ENCODE measurements around the gene BAHCC1. TPM values are rescaled to one million over a fixed set of nuclear protein-coding genes. Genes with fewer than 3 reads are reported as not detected.
A peak's percentile ranks its signal among the peaks of the same experiment; 100 is the strongest.

BAHCC1 gene
- total and polyA plus RNA-seq, 10 of the 15 experiments (the other 5 are each of a cell fraction or from before 2014, with no cell fraction given): 0.03 to 0.14 (median 0.11) TPM; not detected in 6

DNA sequence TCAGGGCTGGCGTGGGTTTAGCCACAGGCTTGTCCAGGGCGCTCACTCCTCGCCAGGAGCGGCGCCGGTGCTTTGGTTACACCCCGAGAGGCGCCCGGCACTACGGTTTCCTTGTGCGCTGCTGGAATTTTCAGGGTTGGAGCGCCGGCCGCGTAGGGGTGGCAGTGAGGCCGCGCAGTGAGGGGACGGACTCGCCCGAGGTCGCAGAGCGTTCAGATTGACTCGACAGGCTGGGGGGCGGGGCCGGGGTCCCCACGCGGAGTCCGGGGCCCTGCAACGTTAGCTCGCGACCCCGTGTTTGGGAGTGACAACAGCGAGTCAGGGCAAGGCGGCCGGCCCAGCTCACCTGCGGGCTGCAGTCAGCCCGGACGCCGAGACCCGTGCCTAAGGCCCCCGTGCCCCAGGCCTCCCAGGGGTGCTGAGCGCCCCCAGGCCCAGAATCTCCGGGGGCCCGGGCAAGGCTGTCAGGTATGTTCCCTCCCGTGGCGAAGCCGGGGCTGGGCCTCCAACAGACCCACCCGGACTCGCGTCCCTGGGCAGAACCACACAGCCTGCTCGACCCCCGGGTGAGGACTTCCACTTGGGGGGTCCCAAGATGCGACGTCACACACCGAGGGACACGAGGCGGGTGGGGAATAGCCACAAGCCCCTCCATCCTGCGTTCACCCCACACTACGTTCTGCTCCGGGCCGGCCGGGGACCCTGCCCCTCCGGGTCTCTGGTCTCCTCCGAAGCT, 118.7 kb downstream of the BAHCC1 start:
- Histone ChIP-seq H3K27me3 (replicated peaks in 1 of 2; ENCODE audit: control insufficient read depth in 2 of 2, insufficient read depth in 2 of 2, low read length in 1 of 2) (no peaks in the 10 kb centered on the region), H4K20me1 (ENCODE audit: control insufficient read depth, insufficient read depth) (peaks cover 8% of the 10 kb centered on the region), H3K4me2 (ENCODE audit: control insufficient read depth, insufficient read depth) (peak overlapping the region; percentile 95), H3K27ac (ENCODE audit: control insufficient read depth, insufficient read depth) (peak overlapping the region; percentile 100), H3K79me2 (ENCODE audit: control insufficient read depth, insufficient read depth, low read length) (peaks cover 91% of the 10 kb centered on the region), H3K4me1 (ENCODE audit: control insufficient read depth, insufficient read depth, low read length) (peaks cover 22% of the 10 kb centered on the region), H3K36me3 (ENCODE audit: control insufficient read depth in 2 of 2, insufficient read depth in 2 of 2, low read length in 1 of 2) (peaks cover 18 to 26% of the 10 kb centered on the region in 2 experiments), H3K9me3 (replicated peaks; ENCODE audit: control insufficient read depth, insufficient read depth, low read length) (no peaks in the 10 kb centered on the region; the same call in 2 of the 3 replicates), H2AFZ (ENCODE audit: control insufficient read depth, low read depth, low read length) (no peak overlapping the region), H3K4me3 (peak overlapping the region; percentile 87), H3K9ac (ENCODE audit: control insufficient read depth, insufficient read depth, low read length) (peak overlapping the region; percentile 87)
- CTCF ChIA-PET: no interaction called here
- in situ Hi-C loops (cut with MboI): no loop called here
- WGBS (ENCODE audit: insufficient coverage, insufficient replicate concordance, low lambda C conversion rate, missing lambda C conversion rate): 2% methylated on average over 62 of the region's 64 CpGs
- DNase-seq (ENCODE audit: low read depth, low spot score) (no peak), FAIRE-seq (no peak), ATAC-seq (peak; percentile 1; the same call in 2 of the 3 replicates)
- RAD21 ChIA-PET (ENCODE audit: unreplicated experiment): interaction anchor here (1.0 kb wide), 1 partner anchor 38 kb away, joined by 3 read pairs; the partner anchor contains the start of gene FAAP100
- POLR2A ChIA-PET: interaction anchor here (0.8 to 2.1 kb wide), 2 partner anchors 39 to 47 kb away, joined by 3 to 7 read pairs; partner anchors contain the start of gene FAAP100
- no TSS peak for BruUV-seq (replicated peaks)
- intact Hi-C loops (cut with micrococcal nuclease; ENCODE audit: unreplicated experiment): loop anchor here (10.0 kb wide), 1 partner anchor 259 kb away; no protein-coding TSS in a partner anchor
- SMC1A ChIA-PET (ENCODE audit: uncharacterized antibody, unreplicated experiment): no interaction called here
- no peak for TF ChIP-seq SMARCA5 (IDR thresholded peaks at IDR 0.05)
- TF ChIP-seq BHLHE40 (IDR thresholded peaks at IDR 0.05; ENCODE audit: borderline replicate concordance in 1 of 2, low read depth in 2 of 2, low read length in 1 of 2): peak in 1 of 2 experiments; percentile 45; a peak in 1 of 4 replicates
- TF ChIP-seq MYB (IDR thresholded peaks at IDR 0.05; ENCODE audit: borderline replicate concordance, low read depth, low read length): no peak
- no peak for TF ChIP-seq ETV6 (conservative IDR thresholded peaks at IDR 0.05 in 1 of 2, IDR thresholded peaks at IDR 0.05 in 1 of 2; ENCODE audit: borderline replicate concordance in 1 of 2, low read depth in 1 of 2)
- 0 out of 2 replicates have a peak, but pooled peaks have one; percentile 52 for TF ChIP-seq TARDBP (IDR thresholded peaks at IDR 0.05; ENCODE audit: borderline replicate concordance)
- TF ChIP-seq, protein P1, sequence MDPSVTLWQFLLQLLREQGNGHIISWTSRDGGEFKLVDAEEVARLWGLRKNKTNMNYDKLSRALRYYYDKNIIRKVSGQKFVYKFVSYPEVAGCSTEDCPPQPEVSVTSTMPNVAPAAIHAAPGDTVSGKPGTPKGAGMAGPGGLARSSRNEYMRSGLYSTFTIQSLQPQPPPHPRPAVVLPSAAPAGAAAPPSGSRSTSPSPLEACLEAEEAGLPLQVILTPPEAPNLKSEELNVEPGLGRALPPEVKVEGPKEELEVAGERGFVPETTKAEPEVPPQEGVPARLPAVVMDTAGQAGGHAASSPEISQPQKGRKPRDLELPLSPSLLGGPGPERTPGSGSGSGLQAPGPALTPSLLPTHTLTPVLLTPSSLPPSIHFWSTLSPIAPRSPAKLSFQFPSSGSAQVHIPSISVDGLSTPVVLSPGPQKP (IDR thresholded peaks at IDR 0.05; ENCODE audit: low read depth, low read length): no peak
- TF ChIP-seq MEF2B (IDR thresholded peaks at IDR 0.05; ENCODE audit: partially characterized antibody, poor library complexity, severe bottlenecking): peak; percentile 36
- TF ChIP-seq FOXM1 (IDR thresholded peaks at IDR 0.05; ENCODE audit: low read depth, low read length): no peak
- TF ChIP-seq RB1 (IDR thresholded peaks at IDR 0.05; ENCODE audit: borderline replicate concordance): no peak
- TF ChIP-seq ATF7 (IDR thresholded peaks at IDR 0.05; ENCODE audit: low read depth): no peak
- 0 out of 2 replicates have a peak, but pooled peaks have one; percentile 11 for TF ChIP-seq IKZF1 (conservative IDR thresholded peaks at IDR 0.05)
- TF ChIP-seq, protein P2, sequence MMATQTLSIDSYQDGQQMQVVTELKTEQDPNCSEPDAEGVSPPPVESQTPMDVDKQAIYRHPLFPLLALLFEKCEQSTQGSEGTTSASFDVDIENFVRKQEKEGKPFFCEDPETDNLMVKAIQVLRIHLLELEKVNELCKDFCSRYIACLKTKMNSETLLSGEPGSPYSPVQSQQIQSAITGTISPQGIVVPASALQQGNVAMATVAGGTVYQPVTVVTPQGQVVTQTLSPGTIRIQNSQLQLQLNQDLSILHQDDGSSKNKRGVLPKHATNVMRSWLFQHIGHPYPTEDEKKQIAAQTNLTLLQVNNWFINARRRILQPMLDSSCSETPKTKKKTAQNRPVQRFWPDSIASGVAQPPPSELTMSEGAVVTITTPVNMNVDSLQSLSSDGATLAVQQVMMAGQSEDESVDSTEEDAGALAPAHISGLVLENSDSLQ (IDR thresholded peaks at IDR 0.05): peak; percentile 17; the same call in 1 of the 2 replicates
- TF ChIP-seq, protein P3, sequence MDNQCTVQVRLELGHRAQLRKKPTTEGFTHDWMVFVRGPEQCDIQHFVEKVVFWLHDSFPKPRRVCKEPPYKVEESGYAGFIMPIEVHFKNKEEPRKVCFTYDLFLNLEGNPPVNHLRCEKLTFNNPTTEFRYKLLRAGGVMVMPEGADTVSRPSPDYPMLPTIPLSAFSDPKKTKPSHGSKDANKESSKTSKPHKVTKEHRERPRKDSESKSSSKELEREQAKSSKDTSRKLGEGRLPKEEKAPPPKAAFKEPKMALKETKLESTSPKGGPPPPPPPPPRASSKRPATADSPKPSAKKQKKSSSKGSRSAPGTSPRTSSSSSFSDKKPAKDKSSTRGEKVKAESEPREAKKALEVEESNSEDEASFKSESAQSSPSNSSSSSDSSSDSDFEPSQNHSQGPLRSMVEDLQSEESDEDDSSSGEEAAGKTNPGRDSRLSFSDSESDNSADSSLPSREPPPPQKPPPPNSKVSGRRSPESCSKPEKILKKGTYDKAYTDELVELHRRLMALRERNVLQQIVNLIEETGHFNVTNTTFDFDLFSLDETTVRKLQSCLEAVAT (IDR thresholded peaks at IDR 0.05): peak; percentile 5; the same call in 1 of the 2 replicates
- TF ChIP-seq YBX1 (IDR thresholded peaks at IDR 0.05): no peak
- TF ChIP-seq BMI1 (IDR thresholded peaks at IDR 0.05; ENCODE audit: borderline replicate concordance): no peak
- TF ChIP-seq SUZ12 (IDR thresholded peaks at IDR 0.05; ENCODE audit: unreplicated experiment): no peak
- peak; percentile 27; the same call in 1 of the 2 replicates for TF ChIP-seq GATAD2B (conservative IDR thresholded peaks at IDR 0.05; ENCODE audit: low read depth)
- 0 out of 2 replicates have a peak, but pooled peaks have one; percentile 15 for TF ChIP-seq HDGF (IDR thresholded peaks at IDR 0.05)
- TF ChIP-seq NR2C1 (IDR thresholded peaks at IDR 0.05): no peak
- no peak for TF ChIP-seq KLF5 (IDR thresholded peaks at IDR 0.05; ENCODE audit: partially characterized antibody)
- TF ChIP-seq BACH1 (IDR thresholded peaks at IDR 0.05; ENCODE audit: borderline replicate concordance): peak; percentile 18
